Stimulated activated naive CD8-positive, alpha-beta T cell treated with anti-CD3 and anti-CD28 coated beads, Interleukin-15, Interleukin-2, amounts not matched to agents 100 ng/mL and 50 ng/mL, for 24 hours (primary cell): ENCODE measurements around the gene EEF1A2.
"Not testable (repeated sequence)": the region's sequence is repeated elsewhere in the genome, so short reads cannot be mapped to it uniquely, and the experiment has no call there.

Experiments used
- H3K27ac Mint-ChIP-seq: one replicate; pipeline ENCODE4 v1.8.0; 2021; ENCODE audit warnings: mild to moderate bottlenecking, mixed read lengths
- H3K27me3 Mint-ChIP-seq: one replicate; pipeline ENCODE4 v1.8.0; 2021; ENCODE audit warnings: mixed read lengths
- H3K36me3 Mint-ChIP-seq: one replicate; pipeline ENCODE4 v1.8.0; 2021; ENCODE audit warnings: low read depth, mixed read lengths
- H3K4me1 Mint-ChIP-seq: one replicate; pipeline ENCODE4 v1.8.0; 2021; ENCODE audit warnings: low read depth, mixed read lengths
- H3K4me3 Mint-ChIP-seq: one replicate; pipeline ENCODE4 v1.8.0; 2021; ENCODE audit warnings: mild to moderate bottlenecking, mixed read lengths
- H3K9me3 Mint-ChIP-seq: one replicate; pipeline ENCODE4 v1.8.0; 2021; ENCODE audit warnings: mixed read lengths

Gene EEF1A2

DNA sequence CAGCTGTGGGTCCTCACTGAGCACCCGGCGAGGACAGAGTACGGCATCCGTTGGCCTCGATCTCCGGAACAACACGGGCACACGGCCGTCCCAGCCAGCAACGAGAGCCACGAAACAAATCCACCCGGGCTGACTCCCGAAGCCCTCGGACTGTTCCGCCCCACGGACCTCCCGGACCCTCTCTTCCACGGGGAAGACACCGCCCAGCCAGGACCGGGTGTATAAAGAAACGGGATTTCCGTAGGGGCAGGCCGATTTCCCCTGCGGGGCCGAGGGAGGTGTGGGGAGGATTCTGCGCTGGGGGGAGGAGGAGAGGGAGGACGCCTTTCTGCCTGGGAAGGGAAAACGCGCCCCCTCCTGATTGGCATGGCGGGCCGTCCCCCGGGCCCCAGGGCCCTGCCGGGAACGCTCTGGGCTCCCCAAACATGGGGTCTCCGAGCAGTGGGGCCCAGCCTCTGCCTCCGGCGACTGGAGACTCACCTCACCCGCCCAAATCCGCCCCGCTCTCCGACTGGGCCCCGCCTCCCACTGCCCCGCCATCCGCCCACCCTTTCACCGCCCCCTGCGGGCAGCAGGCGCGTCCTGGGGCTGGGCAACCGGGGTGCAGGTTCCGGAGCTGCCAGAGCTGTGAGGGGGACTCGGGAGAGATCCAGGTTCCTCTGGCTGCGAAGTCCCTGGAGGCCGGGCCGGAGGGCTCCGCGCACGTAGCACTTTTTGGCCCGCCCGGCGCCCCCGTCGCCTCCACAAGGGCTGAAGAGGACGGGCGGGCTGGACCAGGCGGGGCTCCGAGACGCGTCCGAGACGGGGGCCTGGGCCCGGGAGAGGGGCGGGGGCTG, 21.0 kb upstream of the EEF1A2 start:
- Mint-ChIP-seq H3K9me3 (peaks cover 5% of the 10 kb centered on the region), H3K4me3 (peak overlapping the region; percentile 64), H3K4me1 (peaks cover 10% of the 10 kb centered on the region), H3K36me3 (peaks cover 18% of the 10 kb centered on the region), H3K27me3 (no peaks in the 10 kb centered on the region), H3K27ac (no peak overlapping the region)

DNA sequence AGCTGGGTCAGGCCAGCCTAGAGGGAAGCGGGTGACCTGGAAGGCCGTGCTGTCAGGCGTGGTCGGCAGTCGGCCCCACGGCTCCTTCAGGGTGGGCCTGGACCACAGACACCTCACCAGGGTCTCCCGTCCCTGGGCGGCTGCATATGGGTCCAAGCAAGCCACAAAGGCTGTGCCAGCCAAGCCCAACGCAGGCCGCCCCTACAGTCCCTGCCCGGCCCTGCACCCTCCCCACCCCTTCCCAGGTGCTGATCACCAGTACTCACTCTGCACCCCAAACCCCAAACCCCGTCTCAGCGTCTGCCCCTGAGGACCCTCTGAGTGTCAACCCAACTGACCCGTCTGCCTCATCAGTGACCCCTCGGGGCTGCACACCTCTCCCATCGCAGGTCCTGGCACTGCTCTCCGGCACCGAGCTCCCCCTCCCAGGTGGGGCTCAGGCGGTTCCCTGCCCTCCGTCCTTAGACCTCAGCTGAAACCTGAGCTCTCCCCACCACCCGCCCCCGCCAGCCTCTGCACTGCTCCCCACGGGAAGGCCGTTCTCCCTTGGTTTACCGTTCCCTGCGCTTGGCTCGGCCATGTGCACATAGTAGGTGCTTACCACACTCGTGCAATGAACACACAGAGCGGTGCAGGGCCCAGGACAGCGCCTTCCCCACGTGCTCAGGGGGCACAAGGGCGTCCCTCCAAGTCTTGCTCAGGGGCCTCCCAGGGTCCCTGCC, 20.2 kb upstream of the EEF1A2 start:
- peaks cover 18% of the 10 kb centered on the region for H3K36me3 Mint-ChIP-seq
- no peak overlapping the region for H3K27ac Mint-ChIP-seq
- peaks cover 10% of the 10 kb centered on the region for H3K9me3 Mint-ChIP-seq
- no peaks in the 10 kb centered on the region for H3K27me3 Mint-ChIP-seq
- H3K4me3 Mint-ChIP-seq: peak overlapping the region; percentile 64
- peaks cover 10% of the 10 kb centered on the region for H3K4me1 Mint-ChIP-seq

DNA sequence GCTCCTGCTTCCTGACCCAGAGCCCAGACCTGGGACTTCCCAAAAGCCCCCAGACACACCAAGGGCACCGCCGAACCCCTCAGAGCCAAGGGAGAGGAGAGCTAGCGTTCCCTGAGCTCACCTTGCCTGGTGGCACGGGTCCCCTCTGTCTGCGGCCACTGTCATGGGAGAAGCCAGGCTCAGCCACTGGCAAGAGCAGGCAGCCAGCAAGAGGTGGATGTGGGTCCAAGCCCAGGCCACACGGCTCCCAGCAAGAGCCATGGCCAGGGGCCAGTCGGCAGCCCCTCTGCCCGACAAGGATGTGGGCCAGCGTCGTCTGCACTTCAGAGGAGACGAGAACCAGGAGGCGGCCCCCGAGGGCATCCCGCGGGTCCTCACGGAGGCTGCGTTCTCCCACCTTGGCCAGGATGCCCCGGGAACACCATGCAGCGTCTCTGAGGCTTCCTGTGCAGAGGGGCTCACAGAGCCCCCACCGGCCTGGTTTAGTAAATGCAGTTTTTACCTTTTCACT, 19.5 kb upstream of the EEF1A2 start:
- H3K27me3 Mint-ChIP-seq: peaks cover 2% of the 10 kb centered on the region
- H3K36me3 Mint-ChIP-seq: peaks cover 12% of the 10 kb centered on the region
- no peak overlapping the region for H3K4me3 Mint-ChIP-seq
- peaks cover 8% of the 10 kb centered on the region for H3K9me3 Mint-ChIP-seq
- H3K4me1 Mint-ChIP-seq: peaks cover 7% of the 10 kb centered on the region
- H3K27ac Mint-ChIP-seq: no peak overlapping the region

DNA sequence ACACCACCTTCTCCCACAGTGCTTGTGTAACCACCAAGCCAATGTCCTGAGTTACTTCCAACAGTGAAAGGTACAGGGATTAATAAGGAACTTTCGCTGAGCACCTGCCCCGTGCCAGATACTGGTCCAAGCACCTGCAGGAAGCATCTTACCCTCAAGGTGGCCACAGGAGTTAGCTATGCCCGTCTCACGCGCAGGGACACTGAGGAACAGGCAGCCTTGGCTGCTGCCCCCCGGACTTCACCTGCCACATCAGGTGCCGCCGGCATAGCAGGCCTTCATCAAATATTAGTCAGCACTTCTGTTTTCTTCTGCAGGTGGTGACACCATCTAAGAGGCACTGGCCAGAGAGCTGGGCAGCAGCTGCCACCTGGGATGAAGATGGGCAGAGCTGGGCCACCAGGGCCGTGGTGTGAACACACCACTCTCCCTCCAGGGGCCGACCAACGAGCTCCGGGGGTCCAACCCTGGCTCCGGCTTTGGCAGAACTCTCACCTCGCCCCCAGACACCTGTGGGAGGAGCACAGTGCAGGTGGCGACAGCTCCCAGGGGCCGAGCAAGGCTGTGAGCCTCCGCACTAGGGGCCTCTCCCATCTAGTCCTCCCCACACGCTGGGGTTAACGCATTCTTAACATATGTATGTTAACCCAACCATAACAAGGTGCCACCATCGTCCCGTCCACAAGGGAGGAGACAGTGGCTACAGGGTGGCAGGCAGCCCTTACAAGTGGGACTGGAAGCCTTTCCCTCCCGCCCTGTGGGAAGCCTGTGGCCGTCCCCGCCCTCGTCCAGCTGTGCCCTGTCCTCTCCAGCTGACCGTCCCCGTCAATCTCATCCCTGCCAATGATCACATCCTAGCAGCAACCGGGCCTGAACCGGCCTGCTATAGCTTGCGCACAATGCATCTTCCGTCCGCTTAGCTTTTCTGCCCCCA, 18.8 kb upstream of the EEF1A2 start:
- H3K27me3 Mint-ChIP-seq: peaks cover 7% of the 10 kb centered on the region
- peaks cover 6% of the 10 kb centered on the region for H3K36me3 Mint-ChIP-seq
- no peak overlapping the region for H3K27ac Mint-ChIP-seq
- peaks cover 5% of the 10 kb centered on the region for H3K4me1 Mint-ChIP-seq
- no peak overlapping the region for H3K4me3 Mint-ChIP-seq
- H3K9me3 Mint-ChIP-seq: peaks cover 10% of the 10 kb centered on the region

DNA sequence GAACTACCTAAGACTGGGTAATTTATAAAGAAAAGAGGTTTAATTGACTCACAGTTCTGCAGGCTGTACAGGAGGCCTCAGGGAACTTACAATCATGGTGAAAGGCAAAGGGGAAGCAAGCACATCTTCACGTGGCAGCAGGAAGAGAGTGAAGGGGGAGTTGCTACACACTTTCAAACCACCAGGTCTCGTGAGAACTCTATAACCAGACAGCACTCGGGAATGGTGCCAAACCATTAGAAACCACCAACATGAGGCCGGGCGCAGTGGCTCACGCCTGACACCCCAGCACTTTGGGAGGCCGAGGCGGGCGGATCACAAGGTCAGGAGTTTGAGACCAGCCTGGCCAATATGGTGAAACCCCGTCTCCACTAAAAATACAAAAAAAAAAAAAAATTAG, 15.6 kb upstream of the EEF1A2 start:
- not testable (repeated sequence) for H3K36me3 Mint-ChIP-seq, H3K4me1 Mint-ChIP-seq, H3K27ac Mint-ChIP-seq, H3K4me3 Mint-ChIP-seq
- Mint-ChIP-seq H3K27me3 (peaks cover 28% of the 10 kb centered on the region), H3K9me3 (peaks cover 10% of the 10 kb centered on the region)

DNA sequence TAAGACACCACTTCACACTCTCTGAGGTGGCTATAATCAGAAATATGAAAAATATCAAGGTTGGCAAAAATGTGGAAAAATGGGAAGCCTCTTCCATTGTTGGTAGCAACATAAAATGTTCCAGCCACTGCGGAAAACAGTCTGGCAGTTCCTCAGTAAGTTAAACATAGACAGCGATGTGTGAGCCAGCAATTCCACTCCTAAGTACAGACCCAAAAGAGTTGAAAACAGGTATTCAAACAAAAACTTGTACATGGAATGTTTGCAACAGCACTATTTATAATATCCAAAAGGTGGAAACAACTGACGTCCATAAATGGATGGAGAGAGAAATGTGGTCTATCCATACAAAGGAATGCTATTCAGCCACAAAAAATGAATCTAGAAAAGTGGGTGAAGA, 14.3 kb upstream of the EEF1A2 start:
- no peaks in the 10 kb centered on the region for H3K36me3 Mint-ChIP-seq
- H3K4me3 Mint-ChIP-seq: no peak overlapping the region
- H3K27ac Mint-ChIP-seq: no peak overlapping the region
- peaks cover 37% of the 10 kb centered on the region for H3K27me3 Mint-ChIP-seq
- peaks cover 10% of the 10 kb centered on the region for H3K9me3 Mint-ChIP-seq
- H3K4me1 Mint-ChIP-seq: no peaks in the 10 kb centered on the region

- peaks cover 3% of the 10 kb centered on the region for H3K4me1 Mint-ChIP-seq
- H3K27me3 Mint-ChIP-seq: peaks cover 53% of the 10 kb centered on the region
- H3K27ac Mint-ChIP-seq: no peak overlapping the region
- H3K36me3 Mint-ChIP-seq: no peaks in the 10 kb centered on the region
- H3K4me3 Mint-ChIP-seq: no peak overlapping the region
- H3K9me3 Mint-ChIP-seq: peaks cover 9% of the 10 kb centered on the region
Observed at GRCh38 chr20:63509088-63509564, 10.2 kb upstream of the EEF1A2 start.

DNA sequence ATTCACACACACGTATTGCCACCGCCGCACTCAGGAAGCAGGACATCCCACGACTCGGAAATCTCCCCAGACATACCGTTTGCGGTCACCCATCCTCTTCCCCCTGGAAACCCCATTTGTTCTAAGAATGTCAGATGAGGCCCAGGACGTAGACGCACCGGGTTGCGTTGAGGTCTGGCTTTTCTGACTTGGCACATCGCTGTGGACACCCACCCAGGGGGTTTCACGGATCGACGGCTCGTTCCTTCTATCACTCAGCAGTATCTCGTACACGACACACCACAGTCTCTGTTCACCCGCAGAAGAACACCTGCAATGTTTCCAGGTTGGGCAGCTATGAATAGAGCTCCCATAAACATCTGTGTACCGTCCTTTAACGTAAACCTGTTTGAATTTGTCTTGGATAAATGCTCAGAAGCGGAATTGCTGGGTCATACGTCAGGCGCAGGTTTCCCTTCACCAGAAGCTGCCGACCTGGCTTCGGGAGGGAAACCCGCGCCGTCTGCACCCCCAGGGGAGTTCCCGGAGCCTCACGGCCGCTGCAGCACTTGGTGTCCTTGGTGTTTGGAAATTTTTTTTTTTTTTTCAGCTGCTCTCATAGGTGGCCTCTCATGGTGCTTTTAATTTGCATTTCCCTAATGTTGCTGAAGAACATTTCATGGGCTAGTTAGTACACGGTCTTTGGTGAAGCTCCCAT, 9.3 kb upstream of the EEF1A2 start:
- Mint-ChIP-seq H3K27ac (no peak overlapping the region), H3K27me3 (peaks cover 55% of the 10 kb centered on the region), H3K36me3 (no peaks in the 10 kb centered on the region), H3K4me3 (no peak overlapping the region), H3K4me1 (peaks cover 3% of the 10 kb centered on the region), H3K9me3 (peaks cover 4% of the 10 kb centered on the region)

- no peak overlapping the region for H3K27ac Mint-ChIP-seq
Observed at GRCh38 chr20:63507083-63507743, 8.3 kb upstream of the EEF1A2 start.

GRCh38 chr20:63505723-63506122, 6.8 kb upstream of the EEF1A2 start:
- Mint-ChIP-seq H3K36me3 (no peaks in the 10 kb centered on the region), H3K9me3 (peaks cover 4% of the 10 kb centered on the region), H3K4me3 (no peak overlapping the region), H3K27me3 (peaks cover 46% of the 10 kb centered on the region), H3K27ac (no peak overlapping the region), H3K4me1 (peaks cover 3% of the 10 kb centered on the region)

More at GRCh38 chr20:63507083-63507743, 8.3 kb upstream of the EEF1A2 start:
- peaks cover 3% of the 10 kb centered on the region for H3K4me1 Mint-ChIP-seq
- H3K27me3 Mint-ChIP-seq: peaks cover 51% of the 10 kb centered on the region
- no peak overlapping the region for H3K4me3 Mint-ChIP-seq
- peaks cover 4% of the 10 kb centered on the region for H3K9me3 Mint-ChIP-seq
- no peaks in the 10 kb centered on the region for H3K36me3 Mint-ChIP-seq

DNA sequence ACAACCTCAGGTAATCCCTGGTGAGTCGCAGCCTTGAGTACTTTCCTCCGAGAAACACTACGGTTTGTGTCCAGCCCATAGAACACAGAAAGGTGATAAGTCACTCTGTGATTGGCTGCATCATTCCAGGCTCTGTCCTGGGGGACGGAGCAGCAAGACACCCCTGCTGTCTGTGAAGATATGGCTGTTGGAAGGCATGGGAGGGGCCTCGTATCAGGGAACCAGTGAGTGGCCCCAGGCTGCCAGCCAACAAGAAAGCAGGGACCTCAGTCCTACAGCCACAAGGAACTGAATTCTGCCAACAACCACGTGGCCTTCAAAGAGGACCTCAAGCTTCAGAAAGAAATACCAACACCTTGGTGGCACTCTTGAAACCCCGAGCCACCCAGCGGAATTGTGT, 6.4 kb upstream of the EEF1A2 start:
- Mint-ChIP-seq H3K27me3 (peaks cover 43% of the 10 kb centered on the region), H3K4me1 (peaks cover 3% of the 10 kb centered on the region), H3K27ac (no peak overlapping the region), H3K9me3 (peaks cover 4% of the 10 kb centered on the region), H3K36me3 (no peaks in the 10 kb centered on the region), H3K4me3 (no peak overlapping the region)

DNA sequence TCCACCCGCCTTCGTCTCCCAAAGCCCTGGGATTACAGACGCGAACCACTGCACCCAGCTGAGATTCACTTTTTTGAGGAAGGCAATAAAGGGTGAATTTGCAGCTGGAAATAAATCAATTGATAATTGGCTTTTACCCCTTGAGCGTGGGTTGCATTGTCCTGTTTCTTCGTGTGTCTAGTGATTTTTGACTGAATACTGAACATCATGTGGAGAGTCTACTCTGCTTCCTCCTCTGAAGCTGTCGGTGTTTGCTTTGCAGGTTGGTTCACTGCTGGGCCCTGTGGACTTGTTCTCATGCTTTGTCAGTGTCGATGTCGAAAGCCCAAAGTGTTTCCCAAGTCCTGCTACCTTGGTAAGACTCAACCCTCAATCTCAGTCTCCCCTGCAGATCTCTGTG, 5.8 kb upstream of the EEF1A2 start:
- Mint-ChIP-seq H3K36me3 (no peaks in the 10 kb centered on the region), H3K27me3 (peaks cover 36% of the 10 kb centered on the region), H3K4me3 (no peak overlapping the region), H3K4me1 (peaks cover 3% of the 10 kb centered on the region), H3K27ac (no peak overlapping the region), H3K9me3 (peaks cover 4% of the 10 kb centered on the region)

- Mint-ChIP-seq H3K36me3 (no peaks in the 10 kb centered on the region), H3K4me3 (no peak overlapping the region), H3K27me3 (peaks cover 28% of the 10 kb centered on the region), H3K9me3 (peaks cover 4% of the 10 kb centered on the region), H3K4me1 (peaks cover 3% of the 10 kb centered on the region), H3K27ac (no peak overlapping the region)
Observed at GRCh38 chr20:63503524-63503923, 4.6 kb upstream of the EEF1A2 start.
